ENCODE measurements around the gene PITPNM1.

PITPNM1 gene

DNA sequence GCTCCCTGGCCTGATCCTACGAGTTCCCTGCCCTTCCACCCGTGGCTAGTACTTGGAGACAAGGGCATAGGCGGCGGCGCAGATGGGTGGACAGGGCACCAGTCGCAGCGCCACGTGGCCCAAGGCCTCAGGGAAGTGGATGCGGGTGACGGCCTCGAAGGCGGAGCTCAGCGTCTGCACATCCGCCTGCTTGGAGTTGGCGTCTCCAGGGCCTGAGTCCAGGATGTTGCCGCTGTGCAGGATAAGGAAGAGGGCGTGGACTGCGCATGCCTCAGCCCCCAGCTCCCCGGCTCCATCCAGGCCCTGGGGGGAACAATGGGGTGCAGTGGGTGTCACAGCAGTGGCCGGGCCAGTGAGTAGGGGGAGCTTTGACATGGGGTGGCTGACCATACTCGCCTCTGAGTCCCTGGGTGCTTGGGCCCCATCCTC, 6.6 kb downstream of the PITPNM1 start:
- no peak overlapping the region for H3K4me3 ChIP-seq (ENCODE audit: low read depth, low read length)
- TF ChIP-seq POLR2A (IDR thresholded peaks at IDR 0.05; ENCODE audit: extremely low read depth, insufficient read length) (no peak), MYC (IDR thresholded peaks at IDR 0.05; ENCODE audit: low read depth, low read length) (no peak)
- TF ChIP-seq, protein P1, sequence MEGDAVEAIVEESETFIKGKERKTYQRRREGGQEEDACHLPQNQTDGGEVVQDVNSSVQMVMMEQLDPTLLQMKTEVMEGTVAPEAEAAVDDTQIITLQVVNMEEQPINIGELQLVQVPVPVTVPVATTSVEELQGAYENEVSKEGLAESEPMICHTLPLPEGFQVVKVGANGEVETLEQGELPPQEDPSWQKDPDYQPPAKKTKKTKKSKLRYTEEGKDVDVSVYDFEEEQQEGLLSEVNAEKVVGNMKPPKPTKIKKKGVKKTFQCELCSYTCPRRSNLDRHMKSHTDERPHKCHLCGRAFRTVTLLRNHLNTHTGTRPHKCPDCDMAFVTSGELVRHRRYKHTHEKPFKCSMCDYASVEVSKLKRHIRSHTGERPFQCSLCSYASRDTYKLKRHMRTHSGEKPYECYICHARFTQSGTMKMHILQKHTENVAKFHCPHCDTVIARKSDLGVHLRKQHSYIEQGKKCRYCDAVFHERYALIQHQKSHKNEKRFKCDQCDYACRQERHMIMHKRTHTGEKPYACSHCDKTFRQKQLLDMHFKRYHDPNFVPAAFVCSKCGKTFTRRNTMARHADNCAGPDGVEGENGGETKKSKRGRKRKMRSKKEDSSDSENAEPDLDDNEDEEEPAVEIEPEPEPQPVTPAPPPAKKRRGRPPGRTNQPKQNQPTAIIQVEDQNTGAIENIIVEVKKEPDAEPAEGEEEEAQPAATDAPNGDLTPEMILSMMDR (IDR thresholded peaks at IDR 0.05; ENCODE audit: low read depth, low read length), result no peak
- TF ChIP-seq, protein P2, sequence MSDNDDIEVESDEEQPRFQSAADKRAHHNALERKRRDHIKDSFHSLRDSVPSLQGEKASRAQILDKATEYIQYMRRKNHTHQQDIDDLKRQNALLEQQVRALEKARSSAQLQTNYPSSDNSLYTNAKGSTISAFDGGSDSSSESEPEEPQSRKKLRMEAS (IDR thresholded peaks at IDR 0.05; ENCODE audit: low read depth, low read length), result no peak
- DNase-seq (ENCODE audit: low read depth), result no peak

DNA sequence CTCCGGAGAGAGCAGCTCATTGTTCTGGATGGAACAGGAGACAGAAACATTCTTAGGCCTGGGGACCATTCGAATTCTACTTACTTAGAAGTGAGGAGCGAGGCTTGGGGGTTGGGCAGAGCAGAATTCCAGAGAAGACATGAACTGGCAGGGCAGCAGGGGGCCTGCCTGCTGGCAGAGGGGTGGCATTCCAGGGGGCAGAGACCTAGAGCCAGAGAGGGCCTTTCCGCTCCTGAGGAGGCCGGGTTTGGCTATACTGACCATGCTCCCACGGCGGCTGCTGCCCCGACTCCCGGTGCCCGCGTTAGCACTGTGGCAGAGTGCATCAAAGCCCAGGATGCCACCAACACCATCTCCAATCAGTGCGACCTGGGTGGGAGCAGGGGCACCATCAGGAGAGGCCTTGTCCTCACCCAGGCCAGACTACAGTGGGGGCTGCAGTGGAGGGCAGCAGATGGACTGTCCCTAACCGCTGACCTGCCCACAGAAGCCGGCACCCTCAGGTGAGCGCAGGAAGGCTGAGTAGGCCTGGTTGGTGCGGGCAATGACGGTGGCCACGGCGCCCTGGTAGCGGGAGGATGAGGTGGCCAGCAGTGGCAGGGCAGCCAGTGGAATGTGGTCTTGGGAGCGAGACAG, 7.4 kb downstream of the PITPNM1 start:
- no peak overlapping the region for H3K4me3 ChIP-seq (ENCODE audit: low read depth, low read length)
- no peak for DNase-seq (ENCODE audit: low read depth)
- TF ChIP-seq, protein P1 (IDR thresholded peaks at IDR 0.05; ENCODE audit: low read depth, low read length), result no peak
- TF ChIP-seq, protein P2 (IDR thresholded peaks at IDR 0.05; ENCODE audit: low read depth, low read length), result no peak
- TF ChIP-seq MYC (IDR thresholded peaks at IDR 0.05; ENCODE audit: low read depth, low read length), result no peak
- TF ChIP-seq POLR2A (IDR thresholded peaks at IDR 0.05; ENCODE audit: extremely low read depth, insufficient read length), result no peak

DNA sequence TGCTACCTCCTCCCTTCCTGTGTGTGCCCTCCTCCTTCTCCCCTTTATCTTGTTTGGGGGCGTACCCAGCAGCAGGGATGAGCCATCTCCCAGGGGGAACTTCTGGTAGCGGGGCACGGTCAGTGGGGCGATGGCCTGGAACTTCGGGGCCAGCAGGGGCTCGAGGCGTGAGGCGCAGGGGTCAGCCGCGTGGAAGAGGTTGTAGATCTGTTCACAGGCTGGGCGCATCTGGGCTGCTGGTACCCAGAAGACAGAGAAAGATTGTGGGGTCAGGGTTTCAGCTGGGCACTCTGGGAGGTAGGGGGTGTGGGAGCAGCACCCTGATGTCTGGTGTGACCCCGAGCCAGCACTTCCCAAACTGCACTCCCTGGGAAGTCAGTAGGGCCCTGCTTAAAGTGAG, 9.1 kb downstream of the PITPNM1 start:
- DNase-seq (ENCODE audit: low read depth), result no peak
- no peak overlapping the region for H3K4me3 ChIP-seq (ENCODE audit: low read depth, low read length)
- TF ChIP-seq POLR2A (IDR thresholded peaks at IDR 0.05; ENCODE audit: extremely low read depth, insufficient read length) (no peak), MYC (IDR thresholded peaks at IDR 0.05; ENCODE audit: low read depth, low read length) (no peak)
- TF ChIP-seq, protein P1 (IDR thresholded peaks at IDR 0.05; ENCODE audit: low read depth, low read length), result no peak
- TF ChIP-seq, protein P2 (IDR thresholded peaks at IDR 0.05; ENCODE audit: low read depth, low read length), result no peak

DNA sequence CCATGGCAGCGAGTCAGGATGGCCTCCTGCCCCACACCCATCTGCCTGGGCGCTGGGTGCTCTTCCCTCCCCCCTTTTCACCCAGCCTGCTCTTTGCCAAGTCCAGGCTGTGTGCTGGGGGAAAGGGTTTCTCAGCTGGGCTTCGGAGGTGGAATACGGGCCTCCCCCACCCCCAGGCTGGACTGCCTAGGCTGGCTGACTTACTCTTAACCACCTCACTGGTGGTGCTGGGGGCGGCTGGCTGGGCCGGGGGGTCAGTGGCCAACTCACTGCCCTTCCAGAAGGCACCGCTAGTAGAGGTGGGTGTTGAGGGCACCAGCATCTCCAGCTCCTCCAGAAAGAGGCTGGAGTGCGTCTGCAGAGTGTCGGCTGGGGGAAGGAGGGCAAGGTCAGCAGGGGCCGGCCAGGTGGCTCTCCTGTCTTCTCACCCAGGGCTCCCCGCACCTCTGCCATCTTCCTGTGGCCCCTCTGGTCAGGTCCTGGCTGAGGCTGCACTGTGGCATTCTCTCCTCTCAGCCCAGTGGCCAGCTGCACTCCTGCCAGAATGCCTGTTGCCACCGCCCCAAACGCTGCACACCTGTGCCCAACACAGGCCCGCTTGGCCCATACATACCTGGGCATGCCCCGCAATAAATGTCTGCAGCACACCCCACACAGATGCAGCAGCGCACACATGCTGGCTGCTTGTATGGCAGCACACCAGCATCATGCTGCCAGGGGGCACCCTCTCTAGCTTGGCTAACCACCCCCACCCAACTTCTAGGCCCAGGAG, 9.7 kb downstream of the PITPNM1 start:
- TF ChIP-seq, protein P1 (IDR thresholded peaks at IDR 0.05; ENCODE audit: low read depth, low read length), result no peak
- TF ChIP-seq, protein P2 (IDR thresholded peaks at IDR 0.05; ENCODE audit: low read depth, low read length), result no peak
- TF ChIP-seq MYC (IDR thresholded peaks at IDR 0.05; ENCODE audit: low read depth, low read length) (no peak), POLR2A (IDR thresholded peaks at IDR 0.05; ENCODE audit: extremely low read depth, insufficient read length) (no peak)
- no peak overlapping the region for H3K4me3 ChIP-seq (ENCODE audit: low read depth, low read length)

DNA sequence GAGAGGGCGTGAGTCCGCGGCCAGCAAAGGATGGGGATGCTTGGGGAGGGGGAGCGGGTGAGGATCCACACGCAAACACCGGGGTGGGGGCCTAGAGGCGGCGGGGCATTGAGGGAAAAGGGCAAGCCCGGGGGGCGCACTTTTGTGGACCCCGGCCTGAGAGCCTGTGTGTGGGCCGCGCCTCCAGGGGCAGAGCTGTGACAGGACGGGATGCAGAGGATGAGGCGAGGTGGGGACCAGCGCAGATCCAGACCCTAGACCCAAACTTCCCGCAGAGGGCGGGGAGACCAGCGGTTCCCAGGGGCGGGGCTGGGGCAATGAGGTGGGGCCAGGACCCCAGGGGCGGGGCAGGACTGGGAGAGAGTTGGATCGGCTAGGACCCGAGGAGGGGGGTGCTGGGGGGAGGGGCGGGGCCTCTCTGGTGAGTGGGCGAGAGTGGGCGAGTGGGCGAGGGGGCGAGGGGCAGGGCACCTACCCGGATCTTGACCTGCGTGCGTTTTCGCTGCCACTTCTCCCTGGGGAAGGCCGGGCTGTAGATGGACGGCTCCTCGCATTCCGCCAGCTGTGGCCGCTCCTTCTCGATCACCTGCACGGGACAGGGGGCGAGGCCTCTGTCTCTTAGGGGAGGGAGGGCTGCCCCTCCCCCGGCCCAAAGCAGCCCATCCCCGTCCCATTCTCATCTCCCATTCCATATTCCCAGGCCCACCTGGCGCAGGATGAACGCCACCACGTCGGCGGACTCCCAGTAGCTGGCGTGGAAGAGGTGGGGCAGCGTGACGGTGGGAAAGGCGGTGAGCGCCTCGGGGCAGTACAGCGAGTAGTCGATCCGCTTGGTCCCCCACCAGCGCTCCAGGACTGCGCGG, 10.6 kb downstream of the PITPNM1 start:
- TF ChIP-seq, protein P2 (IDR thresholded peaks at IDR 0.05; ENCODE audit: low read depth, low read length), result no peak
- no peak for TF ChIP-seq POLR2A (IDR thresholded peaks at IDR 0.05; ENCODE audit: extremely low read depth, insufficient read length)
- TF ChIP-seq, protein P1 (IDR thresholded peaks at IDR 0.05; ENCODE audit: low read depth, low read length), result no peak
- DNase-seq (ENCODE audit: low read depth), result no peak
- no peak overlapping the region for H3K4me3 ChIP-seq (ENCODE audit: low read depth, low read length)

More for the DNA sequence above, 9.7 kb downstream of the PITPNM1 start:
- no peak for DNase-seq (ENCODE audit: low read depth)
